Hepatocyte (in vitro differentiated cells): Measurements from ENCODE around the gene ABHD12B.

Experiments
- CTCF ChIP-seq: fragments of 200-600 bp; sonication (generic); IDR thresholded peaks from 2 replicates; pipeline ENCODE4 v1.5.1; 2016; ENCODE audit warnings: antibody characterized with exemption, mild to moderate bottlenecking; ENCODE audit not compliant: poor library complexity
- EZH2 ChIP-seq: fragments of 200-600 bp; sonication (generic); IDR thresholded peaks from 2 replicates; pipeline ENCODE4 v1.6.1; 2016; ENCODE audit warnings: antibody characterized with exemption, mild to moderate bottlenecking, borderline replicate concordance

- TF ChIP-seq CTCF (no peak), EZH2 (no peak)
Observed at GRCh38 chr14:50871228-50871627, 625 bp upstream of the ABHD12B start.
